GM23338 (cell line): Measurements from ENCODE around the gene MON1B.

Experiments
- CREB1 ChIP-seq: fragments of 250-450 bp; sonication (Bioruptor Pico); IDR thresholded peaks from 2 replicates; pipeline ENCODE4 v1.5.0; 2020; ENCODE audit warnings: low read depth, mild to moderate bottlenecking, moderate library complexity
- CTCF ChIP-seq, 2 experiments: fragments of 200-600 bp in 1 of 2; sonication (generic) in 1 of 2; conservative IDR thresholded peaks; 2 replicates each; pipeline versions ENCODE4 v1.5.1 to v1.6.1; 2016 to 2017; ENCODE audit warnings: antibody characterized with exemption in 2 of 2, low read depth in 2 of 2, mild to moderate bottlenecking in 2 of 2, moderate library complexity in 1 of 2
- EZH2 ChIP-seq: fragments of 200-600 bp; sonication (generic); IDR thresholded peaks from one replicate; pipeline ENCODE4 v1.8.0; 2017; ENCODE audit warnings: antibody characterized with exemption, mild to moderate bottlenecking, low read depth; ENCODE audit not compliant: unreplicated experiment
- EZH2phosphoT487 ChIP-seq: fragments of 200-600 bp; sonication (generic); IDR thresholded peaks from one replicate; pipeline ENCODE4 v1.8.1; 2018; ENCODE audit warnings: antibody characterized with exemption; ENCODE audit not compliant: unreplicated experiment
- JUNB ChIP-seq: IDR thresholded peaks from one replicate; pipeline ENCODE4 v1.6.1; 2016; ENCODE audit warnings: antibody characterized with exemption; ENCODE audit not compliant: unreplicated experiment
- NANOG ChIP-seq: IDR thresholded peaks from 2 replicates; pipeline ENCODE4 v1.6.1; 2016; ENCODE audit warnings: antibody characterized with exemption, borderline replicate concordance
- POLR2AphosphoS5 ChIP-seq: IDR thresholded peaks from 2 replicates; pipeline ENCODE4 v1.6.1; 2016; ENCODE audit warnings: antibody characterized with exemption, low read depth
- REST ChIP-seq: IDR thresholded peaks from one replicate; pipeline ENCODE4 v1.6.1; 2018; ENCODE audit warnings: antibody characterized with exemption; ENCODE audit not compliant: unreplicated experiment
- ZNF114 ChIP-seq: fragments of 250-450 bp; sonication (Bioruptor Pico); IDR thresholded peaks from 2 replicates; pipeline ENCODE4 v1.5.0; 2020; ENCODE audit warnings: mild to moderate bottlenecking, moderate library complexity
- ZNF331 ChIP-seq: fragments of 250-450 bp; sonication (Bioruptor Pico); IDR thresholded peaks from 2 replicates; pipeline ENCODE4 v1.5.0; 2020; ENCODE audit warnings: low read depth, mild to moderate bottlenecking, moderate library complexity
- TF ChIP-seq, protein P1 (sequence below): IDR thresholded peaks from 2 replicates; pipeline ENCODE4 v1.6.1; 2016; ENCODE audit warnings: antibody characterized with exemption

GRCh38 chr16:77190478-77191258 is at the start of gene MON1B:
- TF ChIP-seq POLR2AphosphoS5, result peak; percentile 77
- TF ChIP-seq CTCF (conservative IDR thresholded peaks at IDR 0.05; ENCODE audit: low read depth in 2 of 2), result no peak
- no peak for TF ChIP-seq ZNF331 (CRISPR knock-in tag)
- no peak for TF ChIP-seq NANOG
- TF ChIP-seq JUNB, result no peak
- TF ChIP-seq, protein P1, sequence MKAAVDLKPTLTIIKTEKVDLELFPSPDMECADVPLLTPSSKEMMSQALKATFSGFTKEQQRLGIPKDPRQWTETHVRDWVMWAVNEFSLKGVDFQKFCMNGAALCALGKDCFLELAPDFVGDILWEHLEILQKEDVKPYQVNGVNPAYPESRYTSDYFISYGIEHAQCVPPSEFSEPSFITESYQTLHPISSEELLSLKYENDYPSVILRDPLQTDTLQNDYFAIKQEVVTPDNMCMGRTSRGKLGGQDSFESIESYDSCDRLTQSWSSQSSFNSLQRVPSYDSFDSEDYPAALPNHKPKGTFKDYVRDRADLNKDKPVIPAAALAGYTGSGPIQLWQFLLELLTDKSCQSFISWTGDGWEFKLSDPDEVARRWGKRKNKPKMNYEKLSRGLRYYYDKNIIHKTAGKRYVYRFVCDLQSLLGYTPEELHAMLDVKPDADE, result peak; percentile 67; the same call in 1 of the 2 replicates
- no peak for TF ChIP-seq EZH2phosphoT487
- TF ChIP-seq ZNF114, result no peak
- no peak for TF ChIP-seq REST
- peak; percentile 65 for TF ChIP-seq CREB1 (CRISPR knock-in tag)
- no peak for TF ChIP-seq EZH2
